ENCODE results near the gene MACF1.

GRCh38 chr1:39288735-39289465 is 84.4 kb downstream of the MACF1 start:
- no peak for TF ChIP-seq SPI1 (IDR thresholded peaks at IDR 0.05; ENCODE audit: low read depth, low read length)
- no peak for TF ChIP-seq TAF1 (IDR thresholded peaks at IDR 0.05; ENCODE audit: low read depth, low read length)
- TF ChIP-seq POLR2AphosphoS5 (IDR thresholded peaks at IDR 0.05; ENCODE audit: low read depth, low read length), result no peak
- no peak for TF ChIP-seq POLR2A (IDR thresholded peaks at IDR 0.05; ENCODE audit: low read depth, low read length)

All from GM12891 (cell line).